ENCODE measurements around the gene PRKG1.

PRKG1 gene

GRCh38 chr10:51196508-51197175, 122.4 kb downstream of the PRKG1 start:
- no peaks in the 10 kb centered on the region for H3K27me3 ChIP-seq (ENCODE audit: control insufficient read depth, low read length)
- no peak for TF ChIP-seq EZH2phosphoT487 (IDR thresholded peaks at IDR 0.05; ENCODE audit: borderline replicate concordance, low read length)
- TF ChIP-seq CTCF (IDR thresholded peaks at IDR 0.05; ENCODE audit: low read depth, low read length, poor library complexity, severe bottlenecking): no peak
- no peaks in the 10 kb centered on the region for H3F3A ChIP-seq (ENCODE audit: control insufficient read depth, insufficient read depth)
- H3K27ac ChIP-seq (ENCODE audit: low read depth, low read length): no peak overlapping the region
- no peaks in the 10 kb centered on the region for H3K79me2 ChIP-seq (ENCODE audit: control insufficient read depth, low read length)
- H3K36me3 ChIP-seq (ENCODE audit: control insufficient read depth, low read length): no peaks in the 10 kb centered on the region
- H3K9me3 ChIP-seq (ENCODE audit: control insufficient read depth, insufficient read depth, low read length): no peaks in the 10 kb centered on the region
- H3K4me1 ChIP-seq (ENCODE audit: control insufficient read depth, low read length): no peaks in the 10 kb centered on the region
- H3K9me2 ChIP-seq (replicated peaks; ENCODE audit: control insufficient read depth, low read length): no peaks in the 10 kb centered on the region
- no peak overlapping the region for H3K4me3 ChIP-seq (ENCODE audit: low read length)
- H4K20me1 ChIP-seq (ENCODE audit: control insufficient read depth, insufficient read depth, low read depth, low read length): no peaks in the 10 kb centered on the region
- H3K4me2 ChIP-seq (ENCODE audit: low read length): no peak overlapping the region

- H3K79me2 ChIP-seq (ENCODE audit: control insufficient read depth, low read length): no peaks in the 10 kb centered on the region
- H3K36me3 ChIP-seq (ENCODE audit: control insufficient read depth, low read length): no peaks in the 10 kb centered on the region
- H3F3A ChIP-seq (ENCODE audit: control insufficient read depth, insufficient read depth): no peaks in the 10 kb centered on the region
- no peak for TF ChIP-seq CTCF (IDR thresholded peaks at IDR 0.05; ENCODE audit: low read depth, low read length, poor library complexity, severe bottlenecking)
- no peak overlapping the region for H3K4me3 ChIP-seq (ENCODE audit: low read length)
- no peak overlapping the region for H3K4me2 ChIP-seq (ENCODE audit: low read length)
- H3K27me3 ChIP-seq (ENCODE audit: control insufficient read depth, low read length): no peaks in the 10 kb centered on the region
- H3K4me1 ChIP-seq (ENCODE audit: control insufficient read depth, low read length): no peaks in the 10 kb centered on the region
- no peaks in the 10 kb centered on the region for H3K9me3 ChIP-seq (ENCODE audit: control insufficient read depth, insufficient read depth, low read length)
- H3K27ac ChIP-seq (ENCODE audit: low read depth, low read length): no peak overlapping the region
- no peaks in the 10 kb centered on the region for H3K9me2 ChIP-seq (replicated peaks; ENCODE audit: control insufficient read depth, low read length)
- H4K20me1 ChIP-seq (ENCODE audit: control insufficient read depth, insufficient read depth, low read depth, low read length): no peaks in the 10 kb centered on the region
These were observed 123.9 kb downstream of the PRKG1 start for GRCh38 chr10:51198170-51198569.

GRCh38 chr10:51201947-51202346, 127.7 kb downstream of the PRKG1 start:
- Histone ChIP-seq H3K27ac (ENCODE audit: low read depth, low read length) (no peak overlapping the region), H4K20me1 (ENCODE audit: control insufficient read depth, insufficient read depth, low read depth, low read length) (no peaks in the 10 kb centered on the region), H3K79me2 (ENCODE audit: control insufficient read depth, low read length) (no peaks in the 10 kb centered on the region), H3K36me3 (ENCODE audit: control insufficient read depth, low read length) (no peaks in the 10 kb centered on the region), H3K4me1 (ENCODE audit: control insufficient read depth, low read length) (no peaks in the 10 kb centered on the region), H3K4me2 (ENCODE audit: low read length) (no peak overlapping the region), H3K27me3 (ENCODE audit: control insufficient read depth, low read length) (no peaks in the 10 kb centered on the region), H3F3A (ENCODE audit: control insufficient read depth, insufficient read depth) (no peaks in the 10 kb centered on the region), H3K9me3 (ENCODE audit: control insufficient read depth, insufficient read depth, low read length) (no peaks in the 10 kb centered on the region), H3K4me3 (ENCODE audit: low read length) (no peak overlapping the region), H3K9me2 (replicated peaks; ENCODE audit: control insufficient read depth, low read length) (no peaks in the 10 kb centered on the region)
- TF ChIP-seq CTCF (IDR thresholded peaks at IDR 0.05; ENCODE audit: low read depth, low read length, poor library complexity, severe bottlenecking) (no peak), EZH2phosphoT487 (IDR thresholded peaks at IDR 0.05; ENCODE audit: borderline replicate concordance, low read length) (no peak)
